Effector memory CD4-positive, alpha-beta T cell (primary cell): ENCODE results near the gene GOLGA6L7.
"Not testable (repeated sequence)": the region's sequence is repeated elsewhere in the genome, so short reads cannot be mapped to it uniquely, and the experiment has no call there.

Source experiments
- DNase-seq, 3 donors: peaks; one replicate each; pipeline ENCODE4 v3.0.0-alpha.2; 2020
- H3K27ac ChIP-seq: 2 replicates; pipeline ENCODE4 v1.7.0; 2013; ENCODE audit warnings: mild to moderate bottlenecking, low read length, moderate library complexity; ENCODE audit not compliant: insufficient read depth, poor library complexity, severe bottlenecking
- H3K27me3 ChIP-seq: replicated peaks from 2 replicates; pipeline ENCODE4 v1.7.0; 2013; ENCODE audit warnings: mild to moderate bottlenecking, low read length; ENCODE audit not compliant: insufficient read depth, control insufficient read depth, poor library complexity, severe bottlenecking
- H3K36me3 ChIP-seq: 2 replicates; pipeline ENCODE4 v1.7.0; 2013; ENCODE audit warnings: mild to moderate bottlenecking, low read length, moderate library complexity; ENCODE audit not compliant: control insufficient read depth, insufficient read depth
- H3K4me1 ChIP-seq: 2 replicates; pipeline ENCODE4 v1.7.0; 2013; ENCODE audit warnings: low read length, mild to moderate bottlenecking; ENCODE audit not compliant: control insufficient read depth, insufficient read depth, poor library complexity, severe bottlenecking
- H3K4me3 ChIP-seq: 2 replicates; pipeline ENCODE4 v1.7.0; 2013; ENCODE audit warnings: low read length, low read depth, mild to moderate bottlenecking; ENCODE audit not compliant: insufficient read depth, poor library complexity, severe bottlenecking
- H3K9me3 ChIP-seq: 2 replicates; pipeline ENCODE4 v1.7.0; 2013; ENCODE audit warnings: mild to moderate bottlenecking, low read length, moderate library complexity; ENCODE audit not compliant: control insufficient read depth

GOLGA6L7 gene

DNA sequence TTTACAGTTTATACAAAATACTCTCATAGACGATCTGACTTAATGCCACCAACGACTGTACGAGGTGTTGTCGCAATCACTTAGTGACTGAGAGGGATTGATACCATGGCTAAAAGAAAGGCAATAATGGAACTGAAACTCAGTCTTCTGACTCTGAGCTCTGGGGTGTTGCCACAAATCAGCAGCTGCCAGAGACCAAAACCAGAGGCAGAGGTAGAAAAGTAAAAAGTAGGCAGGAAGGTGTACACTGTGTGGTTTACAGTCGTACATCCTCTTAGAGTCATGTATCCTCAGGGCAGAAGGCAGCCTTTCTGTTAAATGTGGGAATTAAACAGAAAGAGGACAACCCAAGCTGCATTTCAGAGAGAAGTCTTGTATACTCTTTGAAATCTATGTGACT, 1.2 kb downstream of the GOLGA6L7 start:
- not testable (repeated sequence) for DNase-seq, H3K4me1 ChIP-seq, H3K4me3 ChIP-seq, H3K9me3 ChIP-seq, H3K27ac ChIP-seq, H3K36me3 ChIP-seq, H3K27me3 ChIP-seq

DNA sequence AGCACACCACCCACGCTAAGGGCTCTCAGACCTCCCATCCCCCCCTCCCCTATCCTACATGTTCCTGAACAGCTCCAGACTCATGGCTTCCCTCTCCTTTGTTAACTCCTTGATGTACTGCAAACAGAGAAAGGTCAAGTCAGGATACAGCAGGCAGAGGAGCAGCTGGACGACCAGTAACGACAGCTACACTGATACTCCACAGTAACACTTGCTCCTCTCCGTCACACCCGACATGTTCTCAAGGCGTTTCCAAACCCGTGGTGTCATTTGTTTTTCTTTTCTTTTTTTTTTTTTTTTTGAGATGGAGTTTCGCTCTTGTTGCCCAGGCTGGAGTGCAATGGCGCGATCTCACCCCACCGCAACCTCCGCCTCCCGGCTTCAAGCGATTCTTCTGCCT, 4.3 kb downstream of the GOLGA6L7 start:
- not testable (repeated sequence) for DNase-seq, H3K27ac ChIP-seq, H3K4me1 ChIP-seq, H3K9me3 ChIP-seq, H3K36me3 ChIP-seq, H3K27me3 ChIP-seq, H3K4me3 ChIP-seq

DNA sequence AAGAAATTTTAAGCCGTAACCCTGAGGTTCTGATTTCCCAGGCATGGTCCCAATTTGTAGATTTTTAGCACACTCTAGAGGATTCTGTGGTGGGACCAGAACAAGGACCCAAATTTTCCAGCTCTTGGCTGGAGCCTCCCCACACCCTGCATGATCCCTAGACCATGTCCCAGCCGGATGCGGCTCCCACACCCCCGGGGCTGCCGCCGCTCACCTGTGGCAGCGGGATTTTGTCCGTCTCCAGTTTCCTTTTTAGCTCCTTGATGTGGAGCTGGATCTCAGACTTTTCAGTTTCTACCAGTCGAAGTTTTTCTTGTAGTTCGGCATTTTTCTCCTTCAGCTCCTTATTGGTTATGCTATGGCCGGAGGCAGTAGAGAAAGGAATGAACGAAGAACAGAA, 4.9 kb downstream of the GOLGA6L7 start:
- not testable (repeated sequence) for DNase-seq, H3K36me3 ChIP-seq

DNA sequence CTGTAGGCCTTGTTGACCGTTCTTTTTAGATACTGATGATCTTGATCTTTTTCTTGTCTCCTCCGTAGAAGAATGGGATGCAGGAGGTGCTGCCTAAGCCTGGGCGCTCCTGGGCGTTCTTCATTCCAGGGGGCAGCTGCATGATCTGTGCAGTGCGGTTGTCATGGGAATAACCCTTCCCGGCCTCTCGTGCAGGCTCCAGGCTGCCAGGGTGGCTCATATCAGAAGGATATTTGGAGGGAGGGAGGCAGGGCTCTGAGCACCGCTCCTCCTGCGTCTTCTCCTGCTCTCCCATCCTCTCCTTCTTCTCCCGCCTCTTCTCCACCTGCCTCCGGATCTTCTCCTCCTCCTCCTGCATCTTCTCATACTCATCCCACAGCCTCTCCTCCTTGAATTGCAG, 6.2 kb downstream of the GOLGA6L7 start:
- not testable (repeated sequence) for H3K27me3 ChIP-seq, H3K4me3 ChIP-seq, H3K4me1 ChIP-seq, DNase-seq, H3K27ac ChIP-seq, H3K9me3 ChIP-seq, H3K36me3 ChIP-seq

More for the DNA sequence above, 4.9 kb downstream of the GOLGA6L7 start:
- not testable (repeated sequence) for H3K4me1 ChIP-seq, H3K4me3 ChIP-seq, H3K9me3 ChIP-seq, H3K27ac ChIP-seq, H3K27me3 ChIP-seq

DNA sequence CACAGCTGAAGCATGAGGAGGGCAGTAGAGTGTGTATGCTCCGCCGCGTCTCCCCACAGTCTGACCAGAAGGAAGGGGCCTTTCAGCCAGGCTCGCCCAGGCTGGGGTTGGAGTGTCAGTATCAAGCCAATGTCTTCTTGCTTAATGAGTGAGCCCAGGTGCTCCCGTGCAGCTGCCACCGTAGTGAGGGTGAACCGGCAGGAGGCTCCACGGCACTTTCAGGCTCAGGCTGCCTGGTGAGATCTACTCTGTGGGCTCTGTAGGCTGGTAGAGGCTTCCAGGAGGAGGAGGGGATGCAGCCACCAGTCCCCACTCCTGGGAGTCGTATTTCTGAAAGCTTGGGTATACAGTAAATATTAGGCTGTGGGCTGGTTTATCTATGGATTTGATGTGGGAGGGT, 8.2 kb downstream of the GOLGA6L7 start:
- H3K4me1 ChIP-seq, DNase-seq, H3K4me3 ChIP-seq, H3K9me3 ChIP-seq, H3K27me3 ChIP-seq, H3K27ac ChIP-seq, H3K36me3 ChIP-seq: not testable (repeated sequence)

DNA sequence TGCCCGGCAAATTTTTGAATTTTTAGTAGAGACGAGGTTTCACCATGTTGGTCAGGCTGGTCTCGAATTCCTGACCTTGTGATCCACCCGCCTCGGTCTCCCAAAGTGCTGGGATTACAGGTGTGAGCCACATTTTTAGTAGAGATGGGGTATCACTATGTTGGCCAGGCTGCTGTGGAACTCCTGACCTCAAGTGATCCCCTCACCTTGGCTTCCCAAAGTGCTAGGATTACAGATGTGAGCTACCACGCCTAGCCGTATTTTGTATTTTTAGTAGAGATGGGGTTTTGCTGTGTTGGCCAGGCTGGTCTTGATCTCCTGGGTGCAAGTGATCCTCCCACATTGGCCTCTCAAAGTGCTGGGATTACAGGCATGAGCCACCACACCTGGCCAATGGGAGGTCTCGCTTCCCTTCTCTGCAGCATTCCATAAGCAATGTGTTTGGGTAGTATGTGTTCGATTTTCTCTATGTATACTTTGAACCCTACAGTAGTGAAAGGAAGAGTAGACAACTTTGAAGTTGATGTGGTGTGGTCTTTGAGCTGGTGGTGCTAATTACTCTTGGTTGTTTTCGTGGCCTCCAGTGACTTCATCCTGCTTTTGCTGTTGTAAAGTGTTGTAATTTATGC, 13.4 kb downstream of the GOLGA6L7 start:
- H3K4me3 ChIP-seq, H3K36me3 ChIP-seq: not testable (repeated sequence)

DNA sequence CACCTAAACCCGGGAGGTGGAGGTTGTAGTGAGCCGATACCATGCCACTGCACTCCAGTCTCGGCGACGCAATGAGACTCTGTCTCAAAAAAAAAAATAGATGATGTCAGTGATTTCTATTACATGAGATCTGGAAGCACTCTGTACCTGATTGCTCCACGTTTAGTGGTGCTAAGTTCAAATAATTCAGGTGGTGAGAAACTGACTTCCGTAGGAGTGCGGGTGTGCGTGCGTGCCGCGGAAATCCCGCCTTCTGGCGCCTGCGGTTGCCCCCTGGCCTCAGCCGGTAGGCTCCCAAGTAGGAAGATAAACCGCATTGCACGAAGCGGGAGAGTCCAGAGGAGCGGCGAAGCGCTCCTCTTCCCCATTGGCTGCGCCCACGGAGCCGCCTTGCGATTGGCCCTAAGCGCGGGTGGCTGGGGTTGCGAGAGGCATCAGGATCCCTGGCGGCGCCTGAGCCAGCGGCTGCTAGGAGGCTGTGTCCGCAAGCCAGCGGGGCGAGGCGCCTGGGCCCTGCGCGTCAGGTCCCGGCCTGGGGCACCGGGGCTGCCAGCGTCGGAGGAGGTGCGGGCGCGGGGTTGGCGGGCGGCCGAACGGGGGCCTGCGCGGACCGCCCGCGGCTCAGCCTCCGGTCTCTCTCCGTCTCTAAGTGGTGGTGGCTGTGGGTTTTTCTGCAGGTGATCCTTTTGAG, 16.4 kb downstream of the GOLGA6L7 start:
- H3K36me3 ChIP-seq, H3K27me3 ChIP-seq, H3K9me3 ChIP-seq, H3K27ac ChIP-seq, H3K4me1 ChIP-seq: not testable (repeated sequence)
- peak overlapping the region; percentile 46 for H3K4me3 ChIP-seq
- DNase-seq: peak; percentile 27 to 62 (median 45)

More for the DNA sequence above, 13.4 kb downstream of the GOLGA6L7 start:
- DNase-seq, H3K27ac ChIP-seq, H3K27me3 ChIP-seq, H3K4me1 ChIP-seq, H3K9me3 ChIP-seq: not testable (repeated sequence)

DNA sequence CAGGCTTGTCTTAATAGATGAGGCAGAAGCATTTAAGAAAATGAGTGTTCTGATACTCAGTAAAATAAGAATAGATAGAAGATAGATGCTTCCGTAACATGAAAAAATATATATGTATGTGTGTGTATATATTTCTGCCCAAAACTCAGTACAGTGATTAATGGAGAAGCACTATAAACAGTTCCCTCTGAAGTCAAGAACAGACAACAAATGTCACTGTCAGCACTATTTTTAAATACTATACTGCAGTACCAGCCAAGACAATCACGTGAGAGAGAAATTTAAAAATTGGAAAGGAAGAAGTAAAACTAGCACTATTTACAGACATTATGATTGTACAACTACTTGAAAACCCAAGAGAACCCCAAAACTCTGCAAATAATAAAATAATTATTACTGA, 27.0 kb downstream of the GOLGA6L7 start:
- H3K4me1 ChIP-seq, H3K27ac ChIP-seq, H3K9me3 ChIP-seq, H3K4me3 ChIP-seq, H3K36me3 ChIP-seq, DNase-seq, H3K27me3 ChIP-seq: not testable (repeated sequence)

DNA sequence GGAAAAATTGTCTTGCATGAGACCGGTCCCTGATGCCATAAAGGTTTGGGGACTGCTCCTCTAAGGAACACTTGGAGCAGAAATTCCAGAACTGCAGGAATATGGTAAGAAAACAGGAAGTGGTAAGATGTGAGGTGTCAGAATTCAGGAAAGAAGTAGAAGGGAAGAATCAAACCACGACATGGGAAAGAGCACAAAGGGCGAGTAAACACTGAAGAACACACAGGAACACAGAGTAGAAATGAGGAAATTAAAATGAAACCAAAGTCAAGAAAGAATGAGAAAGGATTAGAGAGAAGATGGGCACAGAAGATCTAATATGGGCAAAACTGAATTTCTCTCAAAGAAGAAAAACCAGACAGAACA, 28.5 kb downstream of the GOLGA6L7 start:
- not testable (repeated sequence) for H3K36me3 ChIP-seq, H3K9me3 ChIP-seq, DNase-seq, H3K4me3 ChIP-seq, H3K27ac ChIP-seq, H3K27me3 ChIP-seq, H3K4me1 ChIP-seq

DNA sequence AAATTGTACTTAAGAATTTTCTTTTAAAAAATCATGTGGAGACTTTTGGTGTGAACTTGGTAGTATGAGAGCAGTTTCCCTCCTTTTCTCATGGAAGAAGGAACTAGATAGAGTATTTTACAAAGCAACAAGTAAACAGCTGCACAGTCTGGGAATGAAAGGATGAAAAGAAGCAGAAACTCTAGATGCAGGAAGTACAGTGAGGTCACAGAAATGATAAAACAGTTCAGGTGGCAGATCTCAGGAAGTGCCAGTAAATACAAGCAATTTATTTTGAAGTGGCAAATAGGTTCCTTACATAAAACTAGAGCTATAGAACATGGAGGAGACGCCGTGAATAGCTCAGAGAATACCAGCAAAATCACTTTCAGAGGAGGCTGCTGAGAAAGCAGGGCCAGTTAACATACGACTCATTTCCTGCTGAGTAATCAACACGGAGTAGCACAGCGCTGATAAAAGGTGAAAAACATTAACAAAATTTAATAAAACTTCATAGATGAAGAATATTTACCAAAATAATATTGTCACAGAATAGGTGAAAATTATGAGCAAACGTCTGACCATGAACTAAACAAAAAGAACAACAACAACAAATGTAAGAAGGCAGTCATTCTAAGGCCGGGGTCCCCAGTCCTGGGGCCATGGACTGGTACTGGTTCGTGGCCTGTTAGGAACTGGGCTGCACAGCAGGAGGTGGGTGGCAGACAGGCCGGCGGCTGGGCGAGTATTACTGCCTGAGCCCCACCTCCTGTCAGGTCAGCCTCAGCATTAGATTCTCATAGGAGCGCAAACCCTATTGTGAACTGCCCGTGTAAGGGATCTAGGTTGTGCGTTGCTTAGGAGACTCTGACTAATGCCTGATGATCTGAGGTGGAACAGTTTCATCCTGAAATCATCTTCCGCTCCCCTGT, 29.2 kb downstream of the GOLGA6L7 start:
- not testable (repeated sequence) for H3K36me3 ChIP-seq, DNase-seq, H3K27ac ChIP-seq, H3K27me3 ChIP-seq, H3K4me1 ChIP-seq, H3K9me3 ChIP-seq, H3K4me3 ChIP-seq
